Liver (tissue), 9 donors: Measurements from ENCODE around the gene NRIP1. TPM values are rescaled to one million over a fixed set of nuclear protein-coding genes. Genes with fewer than 3 reads are reported as not detected.

Source experiments
- DNase-seq: peaks from one replicate; pipeline ENCODE4 v3.0.0-alpha.2; 2017; ENCODE audit warnings: low spot score
- H3K27ac ChIP-seq, 2 donors: one replicate each; pipeline ENCODE4 v1.7.0; 2013; ENCODE audit warnings: inconsistent platforms in 2 of 2, low read length in 2 of 2, control low read depth in 1 of 2, low read depth in 1 of 2, mild to moderate bottlenecking in 1 of 2
- H3K27me3 ChIP-seq, 4 donors: one replicate each; pipeline versions ENCODE4 v1.6.1 to v1.7.0; 2013; ENCODE audit warnings: low read length in 3 of 4, inconsistent platforms in 1 of 4, mild to moderate bottlenecking in 1 of 4, moderate library complexity in 1 of 4; ENCODE audit not compliant: control insufficient read depth in 4 of 4, insufficient read depth in 4 of 4
- H3K36me3 ChIP-seq, 4 donors: one replicate each; pipeline versions ENCODE4 v1.6.1 to v1.7.0; 2013; ENCODE audit warnings: low read length in 3 of 4, mild to moderate bottlenecking in 3 of 4, low read depth in 1 of 4, moderate library complexity in 1 of 4; ENCODE audit not compliant: control insufficient read depth in 4 of 4, insufficient read depth in 3 of 4
- H3K4me1 ChIP-seq, 4 donors: one replicate each; pipeline versions ENCODE4 v1.6.1 to v1.7.0; 2013; ENCODE audit warnings: low read length in 3 of 4, mild to moderate bottlenecking in 3 of 4, moderate library complexity in 1 of 4; ENCODE audit not compliant: control insufficient read depth in 4 of 4, insufficient read depth in 4 of 4
- H3K4me3 ChIP-seq, 3 donors: one replicate each; pipeline versions ENCODE4 v1.6.1 to v1.7.0; 2013; ENCODE audit warnings: low read length in 3 of 3, control low read depth in 1 of 3, low read depth in 1 of 3, mild to moderate bottlenecking in 1 of 3
- H3K9ac ChIP-seq, 2 donors: one replicate each; pipeline ENCODE4 v1.7.0; 2013; ENCODE audit warnings: low read length in 2 of 2, mild to moderate bottlenecking in 2 of 2, moderate library complexity in 2 of 2, control low read depth in 1 of 2, low read depth in 1 of 2
- H3K9me3 ChIP-seq, 4 donors: one replicate each; pipeline versions ENCODE4 v1.6.1 to v1.7.0; 2013; ENCODE audit warnings: low read length in 3 of 4; ENCODE audit not compliant: control insufficient read depth in 4 of 4
- ATF3 ChIP-seq: IDR thresholded peaks from 2 replicates; pipeline ENCODE4 v1.6.1; 2016; ENCODE audit warnings: antibody characterized with exemption
- CTCF ChIP-seq: fragments of 150-350 bp; IDR thresholded peaks from 2 replicates; pipeline ENCODE4 v1.5.1; 2017; ENCODE audit warnings: improper control_type of control experiment, low read depth, low read length; ENCODE audit not compliant: missing input control
- EGR1 ChIP-seq, 2 donors: IDR thresholded peaks; 2 replicates each; pipeline ENCODE4 v1.6.1; 2016 to 2018; ENCODE audit warnings: antibody characterized with exemption in 2 of 2, low read depth in 2 of 2
- FOXA1 ChIP-seq: IDR thresholded peaks from 2 replicates; pipeline ENCODE4 v1.6.1; 2016; ENCODE audit warnings: antibody characterized with exemption
- FOXA2 ChIP-seq: IDR thresholded peaks from 2 replicates; pipeline ENCODE4 v1.6.1; 2016; ENCODE audit warnings: antibody characterized with exemption
- GABPA ChIP-seq, 2 donors: IDR thresholded peaks in 1 of 2; conservative IDR thresholded peaks in 1 of 2; 2 replicates each; pipeline ENCODE4 v1.6.1; 2016; ENCODE audit warnings: antibody characterized with exemption in 2 of 2, mild to moderate bottlenecking in 1 of 2, moderate library complexity in 1 of 2
- HNF4A ChIP-seq, 2 donors: conservative IDR thresholded peaks; 2 replicates each; pipeline ENCODE4 v1.6.1; 2016; ENCODE audit warnings: antibody characterized with exemption in 2 of 2, mild to moderate bottlenecking in 2 of 2
- HNF4G ChIP-seq: IDR thresholded peaks from 2 replicates; pipeline ENCODE4 v1.6.1; 2016; ENCODE audit warnings: antibody characterized with exemption
- JUND ChIP-seq, 2 donors: IDR thresholded peaks; 2 replicates each; pipeline ENCODE4 v1.6.1; 2016; ENCODE audit warnings: antibody characterized with exemption in 2 of 2
- MAX ChIP-seq: IDR thresholded peaks from 2 replicates; pipeline ENCODE4 v1.6.1; 2016; ENCODE audit warnings: antibody characterized with exemption
- NR2F2 ChIP-seq: IDR thresholded peaks from 2 replicates; pipeline ENCODE4 v1.6.1; 2016; ENCODE audit warnings: antibody characterized with exemption
- RAD21 ChIP-seq, 2 donors: IDR thresholded peaks; 2 replicates each; pipeline ENCODE4 v1.6.1; 2016; ENCODE audit warnings: antibody characterized with exemption in 2 of 2, mild to moderate bottlenecking in 2 of 2
- REST ChIP-seq: IDR thresholded peaks from 2 replicates; pipeline ENCODE4 v1.6.1; 2016; ENCODE audit warnings: antibody characterized with exemption, mild to moderate bottlenecking
- SP1 ChIP-seq: IDR thresholded peaks from 2 replicates; pipeline ENCODE4 v1.6.1; 2018; ENCODE audit warnings: antibody characterized with exemption, mild to moderate bottlenecking
- YY1 ChIP-seq: IDR thresholded peaks from 2 replicates; pipeline ENCODE4 v1.6.1; 2016; ENCODE audit warnings: antibody characterized with exemption, mild to moderate bottlenecking
- WGBS: extraction: QIAGEN DNeasy Blood & Tissue Kit; methylation state at CpG from one replicate; pipeline ENCODE4 v1.1.7; 2013; 5-methylcytosine and 5-hydroxymethylcytosine counted together
- polyA plus RNA-seq, 2 donors: library from polyadenylated mRNA; stranded (reverse) in 1 of 2; unstranded in 1 of 2; fragments of 200-250 nt in 1 of 2; fragments of >200 nt in 1 of 2; fragmentation: Nextera tagmentation in 1 of 2; extraction: Ambion mirVana in 1 of 2; gene quantifications; one replicate each; pipeline versions ENCODE4 v1.2.1 to v1.2.3, GENCODE V29; 2013 to 2015
- total RNA-seq, 2 donors: library from RNA; depleted of rRNA; stranded (reverse); fragments of >200 nt; gene quantifications; one replicate each; pipeline ENCODE4 v1.2.3, GENCODE V29; 2014
- donor health status: healthy.
- donor health status: healthy.
- donor health status: healthy.
- donor health status: healthy.
- donor health status: healthy.

The NRIP1 gene
- total and polyA plus RNA-seq, 4 donors, result 3.8 to 28.4 (median 12.6) TPM

- no peaks in the 10 kb centered on the region for H3K36me3 ChIP-seq
- no peaks in the 10 kb centered on the region for H3K4me1 ChIP-seq
- DNase-seq, result no peak
- H3K27me3 ChIP-seq, result no peaks in the 10 kb centered on the region
- no peak overlapping the region for H3K9ac ChIP-seq
- no peak overlapping the region for H3K4me3 ChIP-seq
- H3K27ac ChIP-seq, result no peak overlapping the region
- TF ChIP-seq HNF4G, result no peak
- 92% methylated on average over 5 of the region's 5 CpGs for WGBS
- no peaks in the 10 kb centered on the region for H3K9me3 ChIP-seq
These were observed 49.0 kb downstream of the NRIP1 start for GRCh38 chr21:15015622-15016471.

- Histone ChIP-seq H3K4me1 (no peaks in the 10 kb centered on the region), H3K4me3 (no peak overlapping the region), H3K9ac (no peak overlapping the region), H3K27me3 (no peaks in the 10 kb centered on the region), H3K36me3 (peaks cover 0 to 1% (median 0%) of the 10 kb centered on the region in 4 donors), H3K27ac (no peak overlapping the region), H3K9me3 (no peaks in the 10 kb centered on the region)
- no peak for DNase-seq
- TF ChIP-seq FOXA1 (no peak), SP1 (no peak), CTCF (no peak), JUND (IDR thresholded peaks at IDR 0.05) (no peak), MAX (no peak), RAD21 (IDR thresholded peaks at IDR 0.05) (no peak), HNF4G (no peak), ATF3 (no peak), EGR1 (IDR thresholded peaks at IDR 0.05; ENCODE audit: low read depth in 2 of 2) (no peak), HNF4A (conservative IDR thresholded peaks at IDR 0.05) (no peak), NR2F2 (no peak), REST (no peak), YY1 (no peak), FOXA2 (no peak), GABPA (IDR thresholded peaks at IDR 0.05 in 1 of 2, conservative IDR thresholded peaks at IDR 0.05 in 1 of 2) (no peak)
- WGBS, result 83% methylated on average over 2 of the region's 2 CpGs
These were observed 50.6 kb downstream of the NRIP1 start for GRCh38 chr21:15014221-15014620.
